GM12874 (cell line): Measurements from ENCODE around the gene APOH.

Experiments used
- TF ChIP-seq, protein P1 (sequence below): IDR thresholded peaks from 2 replicates; pipeline ENCODE4 v1.5.1; 2011; ENCODE audit warnings: low read depth, mild to moderate bottlenecking, control low read depth, low read length, moderate library complexity; ENCODE audit not compliant: insufficient read depth

APOH gene

GRCh38 chr17:66172691-66173223 is 56.5 kb downstream of the APOH start:
- TF ChIP-seq, protein P1, sequence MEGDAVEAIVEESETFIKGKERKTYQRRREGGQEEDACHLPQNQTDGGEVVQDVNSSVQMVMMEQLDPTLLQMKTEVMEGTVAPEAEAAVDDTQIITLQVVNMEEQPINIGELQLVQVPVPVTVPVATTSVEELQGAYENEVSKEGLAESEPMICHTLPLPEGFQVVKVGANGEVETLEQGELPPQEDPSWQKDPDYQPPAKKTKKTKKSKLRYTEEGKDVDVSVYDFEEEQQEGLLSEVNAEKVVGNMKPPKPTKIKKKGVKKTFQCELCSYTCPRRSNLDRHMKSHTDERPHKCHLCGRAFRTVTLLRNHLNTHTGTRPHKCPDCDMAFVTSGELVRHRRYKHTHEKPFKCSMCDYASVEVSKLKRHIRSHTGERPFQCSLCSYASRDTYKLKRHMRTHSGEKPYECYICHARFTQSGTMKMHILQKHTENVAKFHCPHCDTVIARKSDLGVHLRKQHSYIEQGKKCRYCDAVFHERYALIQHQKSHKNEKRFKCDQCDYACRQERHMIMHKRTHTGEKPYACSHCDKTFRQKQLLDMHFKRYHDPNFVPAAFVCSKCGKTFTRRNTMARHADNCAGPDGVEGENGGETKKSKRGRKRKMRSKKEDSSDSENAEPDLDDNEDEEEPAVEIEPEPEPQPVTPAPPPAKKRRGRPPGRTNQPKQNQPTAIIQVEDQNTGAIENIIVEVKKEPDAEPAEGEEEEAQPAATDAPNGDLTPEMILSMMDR = no peak

GRCh38 chr17:66172144-66172543 is 57.1 kb downstream of the APOH start:
- TF ChIP-seq, protein P1 = no peak

GRCh38 chr17:66171692-66172091 is 57.5 kb downstream of the APOH start:
- TF ChIP-seq, protein P1 = no peak

GRCh38 chr17:66171172-66171571 is 58.0 kb downstream of the APOH start:
- TF ChIP-seq, protein P1 = no peak

DNA sequence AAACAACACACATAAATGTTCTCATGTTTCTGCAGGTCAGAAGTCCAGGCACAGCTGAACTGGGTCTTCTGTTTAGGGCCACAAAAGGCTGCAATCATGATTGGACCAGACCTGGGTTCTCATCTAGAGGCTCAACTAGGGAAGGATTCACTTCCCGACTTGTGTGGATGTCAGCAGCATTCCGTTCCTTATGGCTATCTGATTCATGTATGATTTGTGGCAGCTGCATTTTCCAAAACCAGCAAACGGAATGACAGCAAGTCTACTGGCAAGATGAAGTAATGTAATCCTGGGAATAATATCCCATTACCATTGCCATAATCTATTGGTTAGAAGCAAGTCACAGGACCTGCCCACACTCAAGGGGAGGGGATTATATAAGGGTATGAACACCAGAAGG is 59.4 kb downstream of the APOH start:
- TF ChIP-seq, protein P1 = no peak

- TF ChIP-seq, protein P1 = no peak
Measured at GRCh38 chr17:66167189-66167815, 61.9 kb downstream of the APOH start.

DNA sequence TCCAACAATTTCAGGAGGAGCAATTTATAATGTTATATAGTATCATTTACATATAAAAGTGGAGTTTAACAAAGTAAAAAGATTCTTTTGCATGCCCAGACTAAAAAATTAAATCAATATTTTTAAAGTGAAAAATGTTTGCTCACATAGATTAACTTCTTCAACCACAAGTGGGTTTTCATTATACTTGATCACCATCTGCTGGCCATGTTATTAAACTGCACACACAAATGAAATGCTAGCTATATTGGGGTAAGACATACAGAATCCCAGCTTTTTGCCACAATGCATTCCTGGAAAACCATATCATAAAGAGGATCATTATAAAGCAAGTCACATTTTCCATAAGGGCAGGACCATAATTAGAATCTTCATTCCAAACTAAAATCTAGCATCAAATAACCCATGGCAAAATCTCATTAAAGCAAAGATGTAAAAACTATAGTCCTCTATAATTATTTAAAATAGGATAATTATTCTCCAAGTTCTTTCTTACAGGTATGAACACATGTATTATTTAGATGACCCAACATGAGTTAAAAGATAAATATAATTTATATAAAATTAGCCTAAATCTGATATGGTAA is 63.6 kb downstream of the APOH start:
- TF ChIP-seq, protein P1 = peak; percentile 36; the same call in 1 of the 2 replicates
